GM18517 (cell line): Measurements from ENCODE around the gene ADIPOQ.
"Not testable (repeated sequence)": the region's sequence is repeated elsewhere in the genome, so short reads cannot be mapped to it uniquely, and the experiment has no call there.

Source experiments
- ATAC-seq: cut with Tn5 transposase; IDR thresholded peaks from one replicate; pipeline ENCODE4 v1.9.1; 2021; ENCODE audit warnings: mild to moderate bottlenecking, moderate library complexity; ENCODE audit not compliant: unreplicated experiment

ADIPOQ gene

DNA sequence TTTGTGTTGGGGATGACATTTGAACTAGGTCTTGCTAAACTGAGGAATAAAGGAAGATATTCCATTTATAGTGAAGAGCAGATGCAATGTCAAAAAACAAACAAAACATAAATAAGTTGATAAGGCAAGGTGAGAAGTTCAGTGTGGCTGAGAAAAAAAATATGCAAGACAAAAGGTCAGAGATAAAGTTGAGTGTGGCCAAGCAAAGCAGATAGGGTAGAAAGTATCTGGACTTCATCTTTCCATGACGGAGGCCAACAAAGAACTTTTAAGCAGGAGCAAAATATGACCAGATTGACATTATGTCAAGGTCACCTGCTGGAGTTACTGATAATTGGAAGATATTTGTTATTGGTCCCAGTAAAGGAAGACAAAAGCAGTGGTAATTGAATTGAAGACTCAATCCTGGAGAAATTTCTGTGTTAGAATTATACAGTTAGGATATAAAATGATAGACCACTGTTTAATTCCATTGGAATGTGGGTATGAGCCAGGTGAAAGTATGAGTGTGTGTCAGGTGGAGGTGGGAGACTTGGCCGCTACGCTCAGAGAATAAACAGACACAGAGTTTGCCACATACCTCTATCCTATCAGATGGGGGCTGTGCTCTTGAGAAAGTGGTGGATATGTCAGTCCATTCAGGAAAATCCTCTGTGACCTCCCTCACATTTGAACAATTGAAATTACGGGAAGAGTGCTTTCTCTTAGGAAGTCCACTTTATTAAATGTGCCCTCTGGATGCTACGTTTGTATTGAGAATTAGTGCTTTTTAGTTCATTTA, 28.1 kb downstream of the ADIPOQ start:
- no peak for ATAC-seq

DNA sequence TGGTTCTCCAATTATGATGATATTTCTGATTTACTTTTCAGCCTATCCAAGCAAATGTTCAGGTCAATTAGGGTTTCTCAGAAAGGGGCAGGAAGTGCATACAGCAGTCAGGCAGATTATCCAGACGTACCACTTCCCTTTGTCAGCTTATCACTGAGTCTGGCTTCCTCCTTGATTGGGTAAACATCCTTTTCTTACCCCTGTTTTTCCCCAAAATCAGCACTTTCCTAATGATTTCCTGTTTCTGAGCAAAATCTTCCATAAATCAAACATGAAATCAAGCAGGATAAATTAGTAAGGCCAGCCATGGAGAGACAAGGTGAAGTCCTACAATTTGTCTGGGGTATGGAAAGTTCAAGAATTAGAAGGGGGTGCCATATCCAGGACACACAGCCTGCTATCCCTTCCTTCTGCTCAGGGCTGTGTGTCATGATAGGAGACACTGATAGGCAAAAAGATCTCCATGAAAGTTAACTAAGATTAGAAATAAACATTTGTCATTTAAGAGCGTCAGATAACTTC, 29.0 kb downstream of the ADIPOQ start:
- no peak for ATAC-seq

DNA sequence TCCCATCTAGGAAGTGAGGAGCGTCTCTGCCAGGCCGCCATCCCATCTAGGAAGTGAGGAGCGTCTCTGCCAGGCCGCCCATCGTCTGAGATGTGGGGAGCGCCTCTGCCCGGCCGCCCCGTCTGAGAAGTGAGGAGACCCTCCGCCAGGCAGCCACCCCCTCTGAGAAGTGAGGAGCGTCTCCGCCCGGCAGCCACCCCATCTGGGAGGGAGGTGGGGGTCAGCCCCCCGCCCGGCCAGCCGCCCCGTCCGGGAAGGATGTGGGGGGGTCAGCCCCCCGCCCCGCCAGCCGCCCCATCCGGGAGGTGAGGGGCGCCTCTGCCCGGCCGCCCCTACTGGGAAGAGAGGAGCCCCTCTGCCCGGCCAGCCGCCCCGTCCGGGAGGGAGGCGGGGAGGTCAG, 31.3 kb downstream of the ADIPOQ start:
- ATAC-seq, result not testable (repeated sequence)

- ATAC-seq, result not testable (repeated sequence)
These were observed 31.7 kb downstream of the ADIPOQ start for GRCh38 chr3:186874216-186874615.

GRCh38 chr3:186874841-186875240, 32.3 kb downstream of the ADIPOQ start:
- not testable (repeated sequence) for ATAC-seq

- ATAC-seq, result no peak
These were observed 33.2 kb downstream of the ADIPOQ start for GRCh38 chr3:186875708-186876107.

DNA sequence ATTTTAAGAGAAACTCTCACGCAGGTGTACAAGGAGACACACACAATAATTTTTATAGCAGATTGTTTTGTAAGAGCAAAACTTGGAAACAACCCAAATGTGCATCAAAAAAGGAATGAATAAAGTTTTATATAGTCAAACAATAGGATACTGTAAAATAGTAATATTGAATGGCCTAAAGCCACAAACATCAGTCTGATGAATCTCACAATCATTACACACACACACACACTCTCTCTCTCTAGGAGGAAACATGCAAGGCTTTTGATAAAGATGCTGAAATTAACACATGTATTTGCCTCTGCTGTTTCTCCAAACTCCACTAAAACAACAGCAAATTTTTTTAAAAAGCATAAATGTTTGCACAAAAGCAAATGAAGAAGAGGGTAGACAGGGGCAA, 37.3 kb downstream of the ADIPOQ start:
- ATAC-seq, result no peak

DNA sequence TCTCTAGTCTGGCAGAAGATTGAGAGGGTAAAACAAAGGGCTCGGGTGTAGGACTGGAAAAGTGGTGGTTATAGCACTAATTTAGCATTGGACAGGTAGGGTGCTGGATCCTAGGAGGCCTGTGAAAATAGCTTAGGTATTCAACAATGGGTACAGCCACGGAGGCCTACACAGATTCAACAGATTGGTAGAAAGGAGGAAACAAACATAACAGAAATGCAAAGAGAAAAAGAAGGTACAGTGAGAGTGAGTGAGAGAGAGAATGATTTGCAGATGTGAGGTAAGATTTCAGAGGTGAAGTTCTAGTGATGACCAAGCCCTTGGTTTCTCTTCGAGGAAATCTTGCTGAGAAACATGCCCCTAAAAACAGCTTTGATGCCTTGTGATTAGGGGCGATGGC, 37.9 kb downstream of the ADIPOQ start:
- no peak for ATAC-seq

GRCh38 chr3:186882150-186882524, 39.6 kb downstream of the ADIPOQ start:
- no peak for ATAC-seq

GRCh38 chr3:186882881-186883685, 40.6 kb downstream of the ADIPOQ start:
- ATAC-seq, result no peak

DNA sequence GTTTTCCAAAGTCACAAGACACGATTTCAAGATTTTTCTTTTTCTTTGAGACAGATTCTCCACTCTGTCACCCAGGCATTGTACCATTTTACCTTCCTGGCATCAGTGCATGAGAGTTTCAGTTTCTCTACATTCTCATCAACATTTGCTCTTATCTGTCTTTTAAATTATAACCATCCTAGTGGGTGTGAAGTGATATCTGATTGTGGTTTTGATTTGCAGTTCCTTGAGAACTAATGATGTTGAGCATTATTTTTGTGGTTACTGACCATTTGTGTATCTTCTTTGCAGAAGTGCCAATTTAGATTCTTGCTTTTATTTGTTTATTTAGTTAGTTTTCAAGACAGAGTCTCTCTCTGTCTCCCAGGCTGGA, 41.2 kb downstream of the ADIPOQ start:
- no peak for ATAC-seq

GRCh38 chr3:186884868-186885267, 42.4 kb downstream of the ADIPOQ start:
- not testable (repeated sequence) for ATAC-seq

GRCh38 chr3:186886202-186886981, 43.9 kb downstream of the ADIPOQ start:
- no peak for ATAC-seq

GRCh38 chr3:186887507-186887938, 45.0 kb downstream of the ADIPOQ start:
- ATAC-seq, result not testable (repeated sequence)

DNA sequence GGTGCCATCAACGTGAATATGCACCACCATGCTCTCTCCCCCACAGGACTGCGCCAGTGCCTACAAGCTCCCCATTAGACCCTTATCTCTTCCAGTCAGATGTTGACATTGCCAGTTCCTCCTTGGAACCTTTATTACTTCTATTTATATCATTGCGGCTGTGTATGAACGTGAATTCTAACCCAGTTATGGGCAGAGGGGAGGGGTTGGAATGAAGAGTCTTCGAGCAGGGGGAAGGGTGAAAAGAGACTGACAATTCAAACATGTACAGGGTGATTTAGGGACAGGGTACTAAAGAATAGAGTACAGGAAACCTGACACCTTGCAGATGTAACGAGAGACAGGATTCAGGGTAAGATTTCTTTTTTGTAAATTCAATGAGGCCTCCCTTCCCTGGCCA, 46.1 kb downstream of the ADIPOQ start:
- no peak for ATAC-seq

- ATAC-seq, result not testable (repeated sequence)
These were observed 47.2 kb downstream of the ADIPOQ start for GRCh38 chr3:186889698-186890097.

GRCh38 chr3:186890911-186891310, 48.4 kb downstream of the ADIPOQ start:
- ATAC-seq, result no peak

DNA sequence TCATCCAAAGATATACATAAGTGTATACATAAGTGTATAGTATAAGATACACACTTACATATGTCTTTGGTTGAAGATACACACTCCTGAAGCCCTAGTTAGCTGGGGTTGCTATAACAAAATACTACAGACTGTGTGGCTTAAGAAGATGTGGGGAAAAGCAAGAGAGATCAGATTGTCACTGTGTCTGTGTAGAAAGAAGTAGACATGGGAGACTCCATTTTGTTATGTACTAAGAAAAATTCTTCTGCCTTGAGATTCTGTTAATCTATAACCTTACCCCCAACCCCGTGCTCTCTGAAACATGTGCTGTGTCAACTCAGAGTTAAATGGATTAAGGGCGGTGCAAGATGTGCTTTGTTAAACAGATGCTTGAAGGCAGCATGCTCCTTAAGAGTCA, 50.6 kb downstream of the ADIPOQ start:
- ATAC-seq, result not testable (repeated sequence)

DNA sequence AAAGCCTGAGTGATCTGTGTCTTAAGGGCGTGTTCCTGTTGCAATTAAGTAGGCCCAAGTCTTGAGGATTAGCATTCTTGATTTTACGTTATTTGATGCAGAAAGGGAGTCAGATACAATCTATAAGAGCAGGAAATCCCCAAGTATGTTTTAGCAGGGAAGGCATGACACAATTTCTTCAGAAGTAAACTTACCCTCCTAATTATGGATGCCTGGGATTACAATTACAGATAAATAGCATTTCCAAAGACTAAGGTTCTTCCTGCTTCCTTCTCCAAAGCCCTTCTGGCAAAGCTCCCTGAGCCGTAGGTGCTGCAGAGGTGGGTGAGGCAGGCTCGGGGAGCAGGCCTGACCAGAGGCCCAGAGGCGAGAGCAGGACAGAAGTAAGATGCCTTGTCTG, 52.9 kb downstream of the ADIPOQ start:
- ATAC-seq, result no peak

GRCh38 chr3:186896006-186896405, 53.5 kb downstream of the ADIPOQ start:
- ATAC-seq, result no peak

- no peak for ATAC-seq
These were observed 54.4 kb downstream of the ADIPOQ start for GRCh38 chr3:186896875-186897274.
